ENCODE data around the gene ATAT1.
"Not testable (repeated sequence)": the region's sequence is repeated elsewhere in the genome, so short reads cannot be mapped to it uniquely, and the experiment has no call there.

DNA sequence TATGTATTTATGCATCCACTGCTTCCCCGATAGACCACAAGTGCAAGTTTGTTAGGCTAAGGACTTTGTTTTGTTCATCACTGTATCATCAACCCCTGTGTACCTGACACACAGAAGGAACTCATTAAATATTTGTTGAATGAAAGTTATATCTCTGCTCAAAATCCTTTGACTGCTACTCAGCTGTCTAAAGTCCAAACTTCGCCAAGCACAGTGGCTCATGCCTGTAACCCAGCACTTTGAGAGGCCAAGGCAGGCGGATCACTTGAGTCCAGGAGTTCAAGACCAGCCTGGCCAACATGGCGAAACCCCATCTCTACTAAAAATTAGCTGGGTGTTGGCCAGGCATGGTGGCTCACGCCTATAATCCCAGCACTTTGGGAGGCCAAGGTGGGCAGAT lies 31.2 kb downstream of the ATAT1 start:
- TF ChIP-seq, protein P1, sequence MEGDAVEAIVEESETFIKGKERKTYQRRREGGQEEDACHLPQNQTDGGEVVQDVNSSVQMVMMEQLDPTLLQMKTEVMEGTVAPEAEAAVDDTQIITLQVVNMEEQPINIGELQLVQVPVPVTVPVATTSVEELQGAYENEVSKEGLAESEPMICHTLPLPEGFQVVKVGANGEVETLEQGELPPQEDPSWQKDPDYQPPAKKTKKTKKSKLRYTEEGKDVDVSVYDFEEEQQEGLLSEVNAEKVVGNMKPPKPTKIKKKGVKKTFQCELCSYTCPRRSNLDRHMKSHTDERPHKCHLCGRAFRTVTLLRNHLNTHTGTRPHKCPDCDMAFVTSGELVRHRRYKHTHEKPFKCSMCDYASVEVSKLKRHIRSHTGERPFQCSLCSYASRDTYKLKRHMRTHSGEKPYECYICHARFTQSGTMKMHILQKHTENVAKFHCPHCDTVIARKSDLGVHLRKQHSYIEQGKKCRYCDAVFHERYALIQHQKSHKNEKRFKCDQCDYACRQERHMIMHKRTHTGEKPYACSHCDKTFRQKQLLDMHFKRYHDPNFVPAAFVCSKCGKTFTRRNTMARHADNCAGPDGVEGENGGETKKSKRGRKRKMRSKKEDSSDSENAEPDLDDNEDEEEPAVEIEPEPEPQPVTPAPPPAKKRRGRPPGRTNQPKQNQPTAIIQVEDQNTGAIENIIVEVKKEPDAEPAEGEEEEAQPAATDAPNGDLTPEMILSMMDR (IDR thresholded peaks at IDR 0.05) = not testable (repeated sequence)
- TF ChIP-seq POLR2A, EP300, POLR2AphosphoS5 (IDR thresholded peaks at IDR 0.05): not testable (repeated sequence)

Data from stomach (tissue), 4 donors.